Measurements from ENCODE around the gene PCDHA10. TPM values are rescaled to one million over a fixed set of nuclear protein-coding genes. Genes with fewer than 3 reads are reported as not detected.

Gene PCDHA10
- total RNA-seq, 1 donor from 2014 or later, result 0.21 TPM

DNA sequence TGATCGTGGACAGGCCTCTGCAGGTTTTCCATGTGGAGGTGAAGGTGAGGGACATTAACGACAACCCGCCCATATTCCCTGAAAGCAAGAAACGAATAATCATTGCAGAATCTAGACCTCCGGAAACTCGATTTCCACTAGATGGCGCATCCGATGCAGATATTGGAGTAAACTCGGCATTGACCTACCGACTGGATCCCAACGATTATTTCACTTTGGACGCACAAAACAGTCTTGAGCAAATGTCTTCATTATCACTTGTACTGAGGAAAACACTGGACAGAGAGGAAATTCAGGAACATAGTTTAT, 26.8 kb downstream of the PCDHA10 start:
- no peak for DNase-seq

DNA sequence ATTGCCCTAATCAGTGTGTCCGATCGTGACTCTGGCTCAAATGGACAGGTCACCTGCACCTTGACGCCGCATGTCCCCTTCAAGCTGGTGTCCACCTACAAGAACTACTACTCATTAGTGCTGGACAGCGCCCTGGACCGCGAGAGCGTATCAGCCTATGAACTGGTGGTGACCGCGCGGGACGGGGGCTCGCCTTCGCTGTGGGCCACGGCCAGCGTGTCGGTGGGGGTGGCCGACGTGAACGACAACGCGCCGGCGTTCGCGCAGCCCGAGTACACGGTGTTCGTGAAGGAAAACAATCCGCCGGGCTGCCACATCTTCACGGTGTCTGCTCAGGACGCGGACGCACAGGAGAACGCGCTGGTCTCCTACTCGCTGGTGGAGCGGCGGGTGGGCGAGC, 27.7 kb downstream of the PCDHA10 start:
- no peak for DNase-seq

GRCh38 chr5:140883927-140884697, 28.4 kb downstream of the PCDHA10 start:
- no peak for DNase-seq

- DNase-seq, result no peak
These were observed 60.6 kb downstream of the PCDHA10 start for GRCh38 chr5:140916325-140916724.

Other genes with a start within 250 kb of the PCDHA10 start
- 15.7 TPM for gene CD14, start 222.7 kb upstream of the PCDHA10 start, total RNA-seq
- gene TMCO6, start 216.4 kb upstream of the PCDHA10 start, total RNA-seq, result 17.8 TPM
- gene NDUFA2, start 208.3 kb upstream of the PCDHA10 start, total RNA-seq, result 27.7 TPM
- gene IK, start 208.1 kb upstream of the PCDHA10 start, total RNA-seq, result 93.7 TPM
- 16.9 TPM for gene WDR55, start 191.0 kb upstream of the PCDHA10 start, total RNA-seq
- gene DND1, start 182.3 kb upstream of the PCDHA10 start, total RNA-seq, result not detected
- 42.1 TPM for gene HARS1, start 164.5 kb upstream of the PCDHA10 start, total RNA-seq
- 24.8 TPM for gene HARS2, start 164.4 kb upstream of the PCDHA10 start, total RNA-seq
- gene ZMAT2, start 155.4 kb upstream of the PCDHA10 start, total RNA-seq, result 27.5 TPM
- gene PCDHA1, start 69.8 kb upstream of the PCDHA10 start, total RNA-seq, result not detected
- gene PCDHA2, start 61.0 kb upstream of the PCDHA10 start, total RNA-seq, result 0.72 TPM
- 0.10 TPM for gene PCDHA3, start 54.8 kb upstream of the PCDHA10 start, total RNA-seq
- gene PCDHA4, start 48.8 kb upstream of the PCDHA10 start, total RNA-seq, result 1.4 TPM
- gene PCDHA5, start 34.3 kb upstream of the PCDHA10 start, total RNA-seq, result 0.41 TPM
- 0.82 TPM for gene PCDHA6, start 27.9 kb upstream of the PCDHA10 start, total RNA-seq
- 0.21 TPM for gene PCDHA7, start 21.6 kb upstream of the PCDHA10 start, total RNA-seq
- not detected for gene PCDHA8, start 14.7 kb upstream of the PCDHA10 start, total RNA-seq
- gene PCDHA9, start 7.5 kb upstream of the PCDHA10 start, total RNA-seq, result 0.10 TPM
- gene PCDHA11, start 13.1 kb downstream of the PCDHA10 start, total RNA-seq, result 0.51 TPM
- 0.10 TPM for gene PCDHA12, start 19.4 kb downstream of the PCDHA10 start, total RNA-seq
- gene PCDHA13, start 26.2 kb downstream of the PCDHA10 start, total RNA-seq, result 0.31 TPM
- gene PCDHAC1, start 70.4 kb downstream of the PCDHA10 start, total RNA-seq, result 0.41 TPM
- gene PCDHAC2, start 110.6 kb downstream of the PCDHA10 start, total RNA-seq, result 4.6 TPM
- not detected for gene PCDHB1, start 195.5 kb downstream of the PCDHA10 start, total RNA-seq
- 4.4 TPM for gene PCDHB2, start 238.7 kb downstream of the PCDHA10 start, total RNA-seq
- 3.7 TPM for gene PCDHB3, start 244.6 kb downstream of the PCDHA10 start, total RNA-seq